Keratinocyte (primary cell): ENCODE results near the gene ZDHHC24.

Source experiments
- EZH2 ChIP-seq: IDR thresholded peaks from one replicate; pipeline ENCODE4 v1.6.1; 2012; ENCODE audit warnings: inconsistent platforms, mild to moderate bottlenecking, low read length, moderate library complexity
- TF ChIP-seq, protein P1 (sequence below), 3 experiments: IDR thresholded peaks in 1 of 3; conservative IDR thresholded peaks in 1 of 3; optimal IDR thresholded peaks in 1 of 3; 2 replicates in 2 of 3; 3 replicates in 1 of 3; pipeline versions ENCODE3 to v1.5.1; 2011; ENCODE audit warnings: low read length in 3 of 3, mild to moderate bottlenecking in 3 of 3, moderate library complexity in 2 of 3, control low read depth in 1 of 3, inconsistent platforms in 1 of 3; ENCODE audit not compliant: insufficient read depth in 2 of 3; ENCODE audit errors: extremely low read depth in 1 of 3

DNA sequence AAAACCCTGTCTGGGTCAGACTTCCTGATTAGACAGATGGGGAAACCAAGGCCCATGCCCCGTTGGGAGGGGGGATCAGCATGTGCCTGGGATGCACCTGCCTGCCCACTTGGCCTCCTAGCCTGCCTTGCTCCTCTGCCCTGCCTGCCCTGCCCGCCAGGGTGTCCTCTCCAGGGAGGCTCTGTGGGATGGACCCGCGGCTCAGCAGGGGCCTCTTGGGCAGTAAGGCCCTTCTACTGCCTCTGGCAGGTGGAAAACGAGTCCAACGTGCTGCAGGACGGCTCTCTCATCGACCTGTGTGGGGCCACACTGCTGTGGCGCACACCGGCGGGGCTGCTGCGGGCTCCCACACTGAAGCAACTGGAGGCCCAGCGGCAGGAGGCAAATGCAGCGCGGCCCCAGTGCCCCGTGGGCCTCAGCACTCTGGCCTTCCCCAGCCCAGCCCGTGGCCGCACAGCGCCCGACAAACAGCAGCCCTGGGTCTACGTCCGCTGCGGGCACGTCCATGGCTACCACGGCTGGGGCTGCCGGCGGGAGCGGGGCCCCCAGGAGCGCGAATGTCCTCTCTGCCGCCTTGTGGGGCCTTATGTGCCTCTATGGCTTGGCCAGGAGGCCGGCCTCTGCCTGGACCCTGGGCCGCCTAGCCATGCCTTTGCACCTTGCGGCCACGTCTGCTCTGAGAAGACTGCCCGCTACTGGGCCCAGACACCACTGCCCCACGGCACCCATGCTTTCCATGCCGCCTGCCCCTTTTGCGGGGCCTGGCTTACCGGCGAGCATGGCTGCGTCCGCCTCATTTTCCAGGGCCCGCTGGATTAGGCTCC lies 70.3 kb downstream of the ZDHHC24 start:
- TF ChIP-seq, protein P1, sequence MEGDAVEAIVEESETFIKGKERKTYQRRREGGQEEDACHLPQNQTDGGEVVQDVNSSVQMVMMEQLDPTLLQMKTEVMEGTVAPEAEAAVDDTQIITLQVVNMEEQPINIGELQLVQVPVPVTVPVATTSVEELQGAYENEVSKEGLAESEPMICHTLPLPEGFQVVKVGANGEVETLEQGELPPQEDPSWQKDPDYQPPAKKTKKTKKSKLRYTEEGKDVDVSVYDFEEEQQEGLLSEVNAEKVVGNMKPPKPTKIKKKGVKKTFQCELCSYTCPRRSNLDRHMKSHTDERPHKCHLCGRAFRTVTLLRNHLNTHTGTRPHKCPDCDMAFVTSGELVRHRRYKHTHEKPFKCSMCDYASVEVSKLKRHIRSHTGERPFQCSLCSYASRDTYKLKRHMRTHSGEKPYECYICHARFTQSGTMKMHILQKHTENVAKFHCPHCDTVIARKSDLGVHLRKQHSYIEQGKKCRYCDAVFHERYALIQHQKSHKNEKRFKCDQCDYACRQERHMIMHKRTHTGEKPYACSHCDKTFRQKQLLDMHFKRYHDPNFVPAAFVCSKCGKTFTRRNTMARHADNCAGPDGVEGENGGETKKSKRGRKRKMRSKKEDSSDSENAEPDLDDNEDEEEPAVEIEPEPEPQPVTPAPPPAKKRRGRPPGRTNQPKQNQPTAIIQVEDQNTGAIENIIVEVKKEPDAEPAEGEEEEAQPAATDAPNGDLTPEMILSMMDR (optimal IDR thresholded peaks at IDR 0.05 in 1 of 3, IDR thresholded peaks at IDR 0.05 in 1 of 3, conservative IDR thresholded peaks at IDR 0.05 in 1 of 3; ENCODE audit: extremely low read depth in 1 of 3, insufficient read depth in 2 of 3, low read length in 3 of 3), result no peak
- TF ChIP-seq EZH2, result no peak
